Skeletal muscle satellite cell (primary cell): Measurements from ENCODE around the gene DCST2.

Experiments used
- H3K27me3 ChIP-seq: 2 replicates; pipeline ENCODE4 v1.7.0; 2013; ENCODE audit warnings: low read length; ENCODE audit not compliant: control insufficient read depth, insufficient read depth
- H3K36me3 ChIP-seq: 2 replicates; pipeline ENCODE4 v1.7.0; 2013; ENCODE audit warnings: mild to moderate bottlenecking, control low read depth, low read length; ENCODE audit not compliant: insufficient read depth
- H3K4me1 ChIP-seq: 2 replicates; pipeline ENCODE4 v1.7.0; 2013; ENCODE audit warnings: low read length; ENCODE audit not compliant: control insufficient read depth, insufficient read depth
- H3K4me2 ChIP-seq: 2 replicates; pipeline ENCODE4 v1.7.0; 2013; ENCODE audit warnings: mild to moderate bottlenecking, low read length
- H3K4me3 ChIP-seq: 2 replicates; pipeline ENCODE4 v1.7.0; 2013; ENCODE audit warnings: low read length
- H3K9ac ChIP-seq: 2 replicates; pipeline ENCODE4 v1.7.0; 2013; ENCODE audit warnings: mild to moderate bottlenecking, low read depth, low read length, moderate library complexity
- H3K9me3 ChIP-seq: replicated peaks from 2 replicates; pipeline ENCODE4 v1.7.0; 2013; ENCODE audit warnings: mild to moderate bottlenecking, control low read depth, low read length

Gene DCST2

DNA sequence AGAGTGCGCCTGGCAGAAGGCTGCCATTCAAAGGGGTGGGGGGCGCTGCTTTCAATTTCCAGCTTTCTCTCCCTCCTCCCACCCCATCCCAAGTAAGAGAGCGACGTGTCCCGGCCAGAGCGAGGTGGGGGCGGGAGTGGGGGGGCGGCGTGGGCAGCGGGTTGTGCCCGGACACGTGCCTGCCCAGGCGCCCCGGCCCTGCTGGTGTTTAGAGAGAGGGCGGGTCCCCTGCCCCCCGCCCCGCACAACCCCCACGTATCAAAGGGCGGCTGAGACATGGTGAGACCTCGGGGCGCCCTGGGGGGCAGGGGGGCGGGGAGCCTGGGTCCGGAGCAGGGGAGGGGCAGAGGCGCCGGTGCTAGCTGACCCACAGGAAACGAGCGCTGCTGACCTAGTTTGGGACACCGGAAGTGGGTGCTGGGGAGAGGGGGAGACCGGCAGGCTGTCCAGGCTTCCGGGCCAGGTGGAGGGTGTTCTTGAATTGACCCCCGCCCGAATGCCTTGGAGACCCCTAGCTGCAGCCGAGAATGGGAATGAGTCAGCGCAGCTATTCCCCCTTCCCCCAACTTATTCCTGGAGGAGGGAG is 29.7 kb downstream of the DCST2 start:
- Histone ChIP-seq H3K9ac (peak overlapping the region; percentile 85), H3K9me3 (no peaks in the 10 kb centered on the region), H3K4me2 (peak overlapping the region; percentile 95), H3K27me3 (no peaks in the 10 kb centered on the region), H3K4me3 (peak overlapping the region; percentile 90), H3K36me3 (peaks cover 15% of the 10 kb centered on the region), H3K4me1 (peaks cover 58% of the 10 kb centered on the region)

DNA sequence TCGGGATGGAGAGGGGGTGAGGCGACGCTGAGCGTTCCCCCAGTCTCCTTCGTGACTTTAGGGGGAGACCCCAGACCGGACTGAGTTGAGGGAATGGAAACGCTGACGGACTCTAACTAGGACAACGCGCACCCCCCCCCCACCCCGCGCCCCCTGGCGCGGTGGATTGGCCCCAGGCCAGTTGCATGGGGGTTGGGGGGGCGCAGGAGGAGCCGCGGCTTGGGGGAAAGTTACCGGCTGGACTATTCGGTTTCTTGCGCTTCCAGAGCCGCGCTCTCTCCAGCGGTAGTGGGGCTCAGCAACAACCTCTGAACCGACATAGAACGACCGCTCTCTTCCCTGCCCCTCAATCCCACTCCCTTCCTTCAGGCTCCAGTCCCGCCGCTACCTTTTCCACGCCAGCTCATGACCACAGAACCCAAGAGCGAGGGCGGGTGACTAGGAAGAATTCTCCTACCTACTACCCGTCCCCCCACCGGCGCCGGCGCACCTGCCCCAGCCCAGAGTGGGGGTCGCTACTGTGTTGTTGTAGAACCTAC is 30.3 kb downstream of the DCST2 start:
- H3K9me3 ChIP-seq = no peaks in the 10 kb centered on the region
- H3K4me1 ChIP-seq = peaks cover 56% of the 10 kb centered on the region
- H3K4me2 ChIP-seq = peak overlapping the region; percentile 95

DNA sequence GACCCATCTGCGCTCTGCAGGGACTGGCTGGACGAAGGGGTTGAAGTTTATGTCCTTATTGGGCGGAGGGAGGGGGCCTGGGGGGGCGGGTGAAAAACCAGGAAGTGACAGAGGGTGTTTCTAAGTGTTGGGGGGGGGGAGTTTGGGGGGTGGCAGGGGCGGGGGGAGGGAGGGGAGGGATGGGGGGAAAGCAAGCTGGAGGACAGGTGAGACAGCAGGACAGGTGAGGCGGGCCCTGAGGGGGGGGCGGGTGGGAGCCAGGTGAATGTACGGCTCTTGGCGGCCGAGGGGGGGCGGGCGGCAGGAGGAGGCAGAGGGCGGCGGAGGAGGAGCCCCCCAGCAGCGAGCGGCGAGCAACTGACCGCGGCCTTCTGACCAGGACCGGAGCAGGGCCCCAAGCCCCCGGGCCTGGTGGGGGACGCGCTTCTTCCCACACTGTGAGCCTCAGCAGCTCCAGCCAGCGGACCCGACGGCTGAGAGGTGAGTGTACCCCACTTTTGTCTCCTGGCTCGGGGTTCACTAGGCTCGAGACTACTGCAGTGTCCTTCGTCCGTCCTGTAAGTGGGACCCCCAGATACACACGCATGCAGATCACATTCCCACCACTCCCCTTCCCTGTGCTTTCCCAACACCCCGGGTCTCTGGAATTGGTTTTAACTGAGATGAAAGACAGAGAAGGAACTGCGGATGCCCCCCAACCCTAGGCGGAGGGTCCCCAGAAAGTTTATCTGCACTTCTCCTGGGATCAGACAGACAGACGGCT is 30.9 kb downstream of the DCST2 start, which contains the start of gene ZBTB7B:
TSS of gene ZBTB7B (plus strand) at position 339 of the 763 bp plus-strand sequence. CDS start 11,859 bp downstream, outside the sequence.
- peak within 1 kb of the TSS; percentile 85 for H3K9ac ChIP-seq
- peak within 1 kb of the TSS; percentile 90 for H3K4me3 ChIP-seq
- H3K4me1 ChIP-seq = peaks cover 49% of the 10 kb centered on the region
- no peaks in the 10 kb centered on the region for H3K9me3 ChIP-seq
- H3K36me3 ChIP-seq = peaks cover 15% of the 10 kb centered on the region
- no peaks in the 10 kb centered on the region for H3K27me3 ChIP-seq
- H3K4me2 ChIP-seq = peak within 1 kb of the TSS; percentile 95

More for the DNA sequence above, 30.3 kb downstream of the DCST2 start:
- Histone ChIP-seq H3K9ac (peak overlapping the region; percentile 85), H3K27me3 (no peaks in the 10 kb centered on the region), H3K4me3 (peak overlapping the region; percentile 90), H3K36me3 (peaks cover 15% of the 10 kb centered on the region)

DNA sequence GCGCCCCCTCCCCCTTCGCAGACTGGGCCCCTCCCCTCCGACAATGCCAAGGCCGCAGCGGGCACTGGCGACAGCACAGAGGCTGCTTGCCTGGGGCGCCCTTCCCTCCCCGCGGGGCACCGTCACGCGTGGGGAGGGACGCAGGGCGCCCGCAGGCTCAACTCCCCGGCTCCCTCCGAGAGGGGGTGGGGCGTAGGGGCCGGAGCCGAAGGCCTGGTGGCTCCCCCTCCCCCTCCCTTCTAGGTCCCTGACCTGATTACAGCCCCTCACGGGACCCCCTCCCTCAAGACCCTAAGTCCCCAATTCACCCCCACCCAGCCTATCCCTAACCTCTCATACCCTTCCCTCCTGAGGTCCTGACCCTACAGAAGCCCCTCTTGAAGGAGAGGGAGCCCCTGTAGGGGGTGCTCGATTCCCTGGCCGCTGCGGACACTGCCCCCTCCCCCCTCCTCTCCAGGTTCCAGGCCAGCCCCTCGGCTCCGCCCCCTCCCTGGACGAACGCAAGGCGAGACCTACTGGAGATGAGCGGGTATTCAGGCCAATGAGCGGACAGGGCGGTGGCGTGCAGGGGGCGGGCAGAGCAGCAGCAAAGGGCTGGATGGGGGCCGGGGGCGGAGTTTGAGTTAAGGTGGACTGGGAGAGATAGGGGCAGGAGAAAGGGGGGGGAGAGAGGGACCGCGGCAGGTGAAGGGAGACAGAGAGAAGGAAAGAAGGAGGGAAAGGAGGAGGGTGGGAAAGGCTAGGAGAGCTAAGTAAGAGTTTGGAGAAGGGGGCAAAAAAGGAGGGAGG is 31.7 kb downstream of the DCST2 start:
- Histone ChIP-seq H3K4me2 (peak overlapping the region; percentile 95), H3K4me3 (peak overlapping the region; percentile 85), H3K27me3 (no peaks in the 10 kb centered on the region), H3K9me3 (no peaks in the 10 kb centered on the region), H3K9ac (peak overlapping the region; percentile 76), H3K36me3 (peaks cover 11% of the 10 kb centered on the region), H3K4me1 (peaks cover 41% of the 10 kb centered on the region)

DNA sequence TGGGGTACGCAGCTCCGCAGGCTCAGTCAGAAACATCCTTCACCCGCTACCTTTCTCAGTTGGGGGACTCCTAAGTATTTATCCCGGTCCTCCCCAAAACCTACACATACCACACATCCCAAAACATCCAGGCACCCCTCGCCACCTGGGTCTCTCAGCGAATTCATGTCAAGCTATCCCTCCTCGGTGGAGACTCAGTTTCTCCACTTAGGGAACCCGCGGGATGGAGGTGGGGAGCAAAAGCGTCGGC is 32.2 kb downstream of the DCST2 start:
- Histone ChIP-seq H3K4me1 (peaks cover 36% of the 10 kb centered on the region), H3K9ac (peak overlapping the region; percentile 76)

DNA sequence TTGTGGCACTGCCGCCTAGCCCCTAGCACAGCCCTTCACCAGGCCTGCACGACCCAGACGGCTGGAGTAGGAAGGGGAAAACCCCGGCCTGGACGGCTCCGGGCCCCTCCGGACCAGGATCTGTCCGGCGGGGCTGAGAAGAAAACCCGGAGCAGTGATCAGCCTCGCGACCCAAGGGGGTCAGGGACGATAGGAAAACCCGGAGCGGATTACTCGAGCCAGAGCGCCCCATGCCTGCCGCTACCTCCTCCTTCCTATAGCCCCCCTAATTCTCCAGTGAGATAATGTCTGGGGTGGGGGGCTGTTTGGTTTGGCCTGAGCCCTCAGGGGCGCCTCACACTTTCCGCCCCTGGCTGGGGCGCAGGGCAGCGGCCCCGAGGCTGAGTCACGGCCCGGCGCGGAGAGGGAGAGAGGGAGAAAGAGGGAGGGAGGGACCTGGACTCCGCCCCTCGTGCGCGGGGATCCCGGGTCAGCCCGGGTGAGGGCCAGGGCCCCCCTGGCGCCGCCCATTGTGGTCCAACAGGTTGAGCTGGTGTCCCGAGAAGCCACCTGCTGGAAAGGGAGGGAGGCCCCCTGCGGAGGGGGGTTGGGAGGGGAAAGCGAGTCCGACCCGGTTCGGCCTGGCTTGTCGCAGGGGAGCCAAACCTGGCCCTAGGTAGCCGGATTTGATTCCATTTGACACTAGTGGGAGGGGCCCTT is 32.7 kb downstream of the DCST2 start:
- peak overlapping the region; percentile 76 for H3K9ac ChIP-seq
- no peaks in the 10 kb centered on the region for H3K27me3 ChIP-seq
- peaks cover 2% of the 10 kb centered on the region for H3K36me3 ChIP-seq
- H3K4me2 ChIP-seq = peak overlapping the region; percentile 95
- no peaks in the 10 kb centered on the region for H3K9me3 ChIP-seq
- H3K4me3 ChIP-seq = peak overlapping the region; percentile 75
- peaks cover 31% of the 10 kb centered on the region for H3K4me1 ChIP-seq

More for the DNA sequence above, 32.2 kb downstream of the DCST2 start:
- Histone ChIP-seq H3K36me3 (peaks cover 7% of the 10 kb centered on the region), H3K27me3 (no peaks in the 10 kb centered on the region), H3K9me3 (no peaks in the 10 kb centered on the region), H3K4me3 (peak overlapping the region; percentile 75), H3K4me2 (peak overlapping the region; percentile 95)

DNA sequence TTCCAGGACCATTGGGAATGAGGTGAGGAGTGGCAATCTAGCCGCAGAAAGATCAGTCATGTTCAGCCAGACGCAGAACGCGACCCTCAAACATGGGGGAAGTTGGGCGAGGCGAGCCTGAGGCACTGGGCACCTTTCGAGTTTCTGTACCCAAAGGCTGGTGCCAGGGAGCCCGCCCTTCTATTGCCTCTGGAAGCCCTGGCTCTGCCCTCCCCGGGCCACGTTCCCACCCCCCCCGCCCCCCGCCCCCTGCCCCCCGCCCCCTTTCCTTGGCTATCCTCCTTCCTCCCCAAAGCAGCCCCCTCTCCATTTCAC is 33.2 kb downstream of the DCST2 start:
- Histone ChIP-seq H3K4me2 (peak overlapping the region; percentile 95), H3K4me3 (peak overlapping the region; percentile 75), H3K4me1 (peaks cover 26% of the 10 kb centered on the region), H3K36me3 (no peaks in the 10 kb centered on the region), H3K9ac (peak overlapping the region; percentile 76), H3K9me3 (no peaks in the 10 kb centered on the region), H3K27me3 (no peaks in the 10 kb centered on the region)

DNA sequence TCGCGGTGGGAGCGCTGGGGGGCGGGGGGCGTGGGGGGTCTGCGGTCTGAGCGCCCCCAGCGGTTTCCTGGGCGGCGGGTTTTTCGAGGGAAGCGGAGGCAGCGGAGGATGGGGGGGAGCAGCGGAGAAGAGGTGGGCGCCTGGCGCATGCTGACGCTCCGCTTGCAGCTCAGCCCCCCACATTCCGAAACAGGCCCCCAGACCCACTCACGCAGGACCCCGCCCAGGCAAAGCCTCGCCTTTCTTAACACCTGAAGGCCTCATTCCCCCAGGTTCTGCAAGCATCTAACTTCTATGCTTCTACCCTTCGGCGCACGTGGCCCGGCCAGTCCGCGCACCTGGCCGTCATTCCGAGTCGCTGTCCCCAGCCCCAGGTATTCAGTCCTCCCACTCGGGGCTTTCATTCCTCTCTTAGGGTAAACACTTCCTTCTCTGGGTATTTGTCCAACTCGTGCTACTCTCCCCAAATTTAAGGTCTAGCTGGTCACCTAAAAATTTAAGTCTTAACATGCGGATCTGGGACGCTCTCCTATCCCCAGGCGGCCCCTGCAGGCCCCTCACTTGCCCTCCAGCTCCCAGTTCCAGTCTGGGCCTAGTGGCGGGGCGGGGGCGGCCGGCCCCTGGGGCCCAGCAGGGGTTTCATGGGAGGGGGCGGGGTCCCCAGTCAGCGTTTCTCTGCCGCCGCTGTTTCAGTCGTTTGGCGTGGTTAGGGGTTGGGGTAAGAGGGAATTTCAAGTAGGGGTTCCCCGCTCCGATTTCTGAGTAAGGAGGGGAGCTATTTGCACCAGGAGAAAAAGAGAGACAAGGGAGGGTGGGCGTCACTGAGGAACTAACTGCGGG is 33.8 kb downstream of the DCST2 start:
- no peaks in the 10 kb centered on the region for H3K9me3 ChIP-seq
- H3K36me3 ChIP-seq = no peaks in the 10 kb centered on the region
- peak overlapping the region; percentile 75 for H3K4me3 ChIP-seq
- H3K9ac ChIP-seq = peak overlapping the region; percentile 62
- peak overlapping the region; percentile 95 for H3K4me2 ChIP-seq
- peaks cover 21% of the 10 kb centered on the region for H3K4me1 ChIP-seq
- no peaks in the 10 kb centered on the region for H3K27me3 ChIP-seq

DNA sequence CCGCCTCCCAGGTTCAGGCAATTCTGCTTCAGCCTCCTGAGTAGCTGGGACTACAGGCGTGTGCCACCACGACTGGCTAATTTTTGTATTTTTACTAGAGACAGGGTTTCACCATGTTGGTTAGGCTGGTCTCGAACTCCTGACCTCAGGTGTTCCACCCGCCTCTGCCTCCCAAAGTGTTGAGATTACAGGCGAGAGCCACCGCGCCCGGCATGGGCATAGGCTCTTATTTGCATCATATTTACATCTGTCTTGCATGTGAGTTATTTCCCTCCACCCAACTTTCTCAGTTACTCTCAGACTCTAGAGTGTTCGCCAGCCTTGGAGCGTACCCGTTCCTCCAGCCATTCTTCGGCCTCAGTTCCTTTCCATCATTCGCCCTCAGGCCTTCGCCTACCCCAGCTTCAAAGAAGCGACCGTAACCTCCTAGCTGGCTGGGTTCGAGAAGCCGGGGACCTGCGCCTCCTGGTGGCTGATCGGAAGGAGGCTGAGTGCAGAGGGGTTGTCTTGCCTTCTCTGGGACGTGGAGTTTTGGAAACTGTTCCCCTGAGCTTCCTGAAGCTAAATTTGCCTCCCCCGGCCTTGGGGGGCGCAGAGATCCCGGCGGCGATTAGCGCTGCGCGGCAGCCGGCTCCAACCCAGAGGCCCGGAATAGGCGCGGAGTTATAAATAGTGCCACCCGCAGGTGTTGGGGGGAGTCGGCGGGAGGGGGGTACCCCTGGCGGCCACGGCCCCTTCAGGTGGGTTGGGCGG is 34.6 kb downstream of the DCST2 start:
- no peaks in the 10 kb centered on the region for H3K36me3 ChIP-seq

DNA sequence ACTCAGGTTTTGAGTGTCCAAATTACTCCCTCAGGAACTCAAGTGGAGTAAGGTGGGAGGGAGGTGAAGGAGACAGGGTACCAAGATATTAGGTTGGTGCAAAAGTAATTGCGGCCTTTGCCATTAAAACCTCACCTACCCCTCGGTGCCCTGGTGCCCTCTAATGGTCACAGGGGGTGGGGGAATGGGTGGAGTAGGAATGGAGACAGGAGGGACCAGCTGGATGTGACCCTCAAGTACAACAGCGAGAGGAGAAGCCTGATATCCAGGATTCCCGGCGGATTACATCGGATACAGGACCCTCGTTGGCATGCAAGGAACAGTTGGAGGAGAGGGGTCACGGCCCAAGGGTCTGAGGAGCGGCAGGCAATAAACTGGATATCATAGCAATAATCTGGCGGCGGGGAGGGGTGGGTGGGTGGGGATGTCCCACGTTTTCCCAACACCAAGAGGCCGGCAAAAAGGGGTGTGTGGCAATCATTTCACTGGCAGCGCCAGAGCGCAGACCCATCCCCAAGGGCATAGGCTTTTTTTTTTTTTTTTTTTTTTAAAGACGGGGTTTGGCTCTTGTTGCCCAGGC is 35.3 kb downstream of the DCST2 start:
- Histone ChIP-seq H3K36me3 (no peaks in the 10 kb centered on the region), H3K4me1 (peaks cover 12% of the 10 kb centered on the region), H3K27me3 (no peaks in the 10 kb centered on the region), H3K4me2 (no peak overlapping the region), H3K9ac (no peak overlapping the region), H3K9me3 (no peaks in the 10 kb centered on the region), H3K4me3 (no peak overlapping the region)

More for the DNA sequence above, 34.6 kb downstream of the DCST2 start:
- Histone ChIP-seq H3K4me2 (peak overlapping the region; percentile 95), H3K4me1 (peaks cover 13% of the 10 kb centered on the region), H3K9me3 (no peaks in the 10 kb centered on the region), H3K27me3 (no peaks in the 10 kb centered on the region), H3K4me3 (peak overlapping the region; percentile 50), H3K9ac (no peak overlapping the region)
